GM12891 (cell line): ENCODE measurements around the gene CASP9.

Experiments
- PAX5 ChIP-seq: IDR thresholded peaks from 2 replicates; pipeline ENCODE4 v1.6.1; 2011; ENCODE audit warnings: low read length, moderate library complexity, mild to moderate bottlenecking; ENCODE audit not compliant: insufficient read depth, severe bottlenecking
- POLR2AphosphoS5 ChIP-seq: IDR thresholded peaks from 2 replicates; pipeline ENCODE4 v1.6.1; 2011; ENCODE audit warnings: low read depth, low read length, control low read depth

- no peak for TF ChIP-seq POLR2AphosphoS5
- no peak for TF ChIP-seq PAX5
Observed at GRCh38 chr1:15558516-15558915, 34.5 kb upstream of the CASP9 start.
